C4-2B (cell line): Measurements from ENCODE around the gene FOXN3.
A peak's percentile ranks its signal among the peaks of the same experiment; 100 is the strongest.

Source experiments
- H3K27ac ChIP-seq: fragments of 450-650 bp; 2 replicates; pipeline ENCODE4 v1.5.1; 2017
- CTCF ChIP-seq: fragments of 450-650 bp; conservative IDR thresholded peaks from 2 replicates; pipeline ENCODE4 v1.5.1; 2017; ENCODE audit warnings: mild to moderate bottlenecking
- ZFX ChIP-seq: fragments of 450-650 bp; IDR thresholded peaks from 2 replicates; pipeline ENCODE4 v1.6.1; 2017

The FOXN3 gene

GRCh38 chr14:89219051-89219450, 198.0 kb downstream of the FOXN3 start:
- TF ChIP-seq CTCF (no peak), ZFX (no peak)
- no peak overlapping the region for H3K27ac ChIP-seq

- TF ChIP-seq CTCF = no peak
- TF ChIP-seq ZFX = no peak
- no peak overlapping the region for H3K27ac ChIP-seq
Measured at GRCh38 chr14:89217891-89218290, 199.1 kb downstream of the FOXN3 start.

- no peak for TF ChIP-seq ZFX
- TF ChIP-seq CTCF = no peak
- peak overlapping the region; percentile 43; the same call in 1 of the 2 replicates for H3K27ac ChIP-seq
Measured at GRCh38 chr14:89215531-89215930, 201.5 kb downstream of the FOXN3 start.

- TF ChIP-seq CTCF (no peak), ZFX (no peak)
- H3K27ac ChIP-seq = peak overlapping the region; percentile 43; the same call in 1 of the 2 replicates
Measured at GRCh38 chr14:89215114-89215513, 201.9 kb downstream of the FOXN3 start.

GRCh38 chr14:89214221-89214965, 202.6 kb downstream of the FOXN3 start:
- TF ChIP-seq ZFX (no peak), CTCF (no peak; the same call in 1 of the 2 replicates)
- H3K27ac ChIP-seq = peak overlapping the region; percentile 89

- TF ChIP-seq ZFX (no peak), CTCF (no peak)
- H3K27ac ChIP-seq = peak overlapping the region; percentile 89
Measured at GRCh38 chr14:89212386-89213235, 204.4 kb downstream of the FOXN3 start.

- H3K27ac ChIP-seq = no peak overlapping the region
- TF ChIP-seq ZFX = no peak
- no peak for TF ChIP-seq CTCF
Measured at GRCh38 chr14:89209558-89209957, 207.5 kb downstream of the FOXN3 start.
